GM10248 (cell line): ENCODE data around the gene WEE2.
A peak's percentile ranks its signal among the peaks of the same experiment; 100 is the strongest.
"Not testable (repeated sequence)": the region's sequence is repeated elsewhere in the genome, so short reads cannot be mapped to it uniquely, and the experiment has no call there.

Experiments
- CTCF ChIA-PET: fragments of 300-600 bp; sonication (Branson Sonifier 250); formaldehyde crosslinking; extraction: SDS; loops from one replicate; lab custom pipeline; 2021; ENCODE audit warnings: antibody characterized with exemption; lab: Yijun Ruan, JAX
- POLR2A ChIA-PET: fragments of 350-650 bp; sonication (Branson Sonifier 250); formaldehyde crosslinking; extraction: SDS; loops from one replicate; lab custom pipeline; 2020; ENCODE audit warnings: antibody characterized with exemption; lab: Yijun Ruan, JAX
- DNase-seq: peaks from one replicate; pipeline ENCODE4 v3.0.0; 2012; ENCODE audit errors: extremely low spot score
- TF ChIP-seq, protein P1 (sequence below): IDR thresholded peaks from 2 replicates; pipeline ENCODE4 v1.5.1; 2012; ENCODE audit warnings: mild to moderate bottlenecking, low read depth; ENCODE audit errors: extremely low read depth, missing control alignments, control extremely low read depth

The WEE2 gene

DNA sequence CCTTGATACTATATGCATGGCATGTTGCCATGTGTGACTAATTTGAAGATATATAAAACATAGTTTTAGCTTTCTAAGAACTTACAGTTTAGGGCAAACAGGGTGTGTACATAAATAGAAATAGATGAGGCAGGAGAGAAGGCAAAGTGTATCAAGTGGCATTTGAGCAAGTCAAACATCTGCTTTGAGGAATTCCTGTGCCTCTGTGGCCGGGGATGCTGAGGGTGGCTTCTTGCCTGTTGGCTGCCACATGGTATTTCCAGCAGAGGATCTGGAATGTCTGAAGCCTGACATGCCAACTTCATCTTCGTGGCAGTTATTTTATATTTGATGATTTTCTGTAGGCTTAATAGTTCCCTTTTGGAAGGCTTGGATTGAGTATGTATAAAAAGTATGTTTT lies 36.0 kb downstream of the WEE2 start:
- TF ChIP-seq, protein P1, sequence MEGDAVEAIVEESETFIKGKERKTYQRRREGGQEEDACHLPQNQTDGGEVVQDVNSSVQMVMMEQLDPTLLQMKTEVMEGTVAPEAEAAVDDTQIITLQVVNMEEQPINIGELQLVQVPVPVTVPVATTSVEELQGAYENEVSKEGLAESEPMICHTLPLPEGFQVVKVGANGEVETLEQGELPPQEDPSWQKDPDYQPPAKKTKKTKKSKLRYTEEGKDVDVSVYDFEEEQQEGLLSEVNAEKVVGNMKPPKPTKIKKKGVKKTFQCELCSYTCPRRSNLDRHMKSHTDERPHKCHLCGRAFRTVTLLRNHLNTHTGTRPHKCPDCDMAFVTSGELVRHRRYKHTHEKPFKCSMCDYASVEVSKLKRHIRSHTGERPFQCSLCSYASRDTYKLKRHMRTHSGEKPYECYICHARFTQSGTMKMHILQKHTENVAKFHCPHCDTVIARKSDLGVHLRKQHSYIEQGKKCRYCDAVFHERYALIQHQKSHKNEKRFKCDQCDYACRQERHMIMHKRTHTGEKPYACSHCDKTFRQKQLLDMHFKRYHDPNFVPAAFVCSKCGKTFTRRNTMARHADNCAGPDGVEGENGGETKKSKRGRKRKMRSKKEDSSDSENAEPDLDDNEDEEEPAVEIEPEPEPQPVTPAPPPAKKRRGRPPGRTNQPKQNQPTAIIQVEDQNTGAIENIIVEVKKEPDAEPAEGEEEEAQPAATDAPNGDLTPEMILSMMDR = no peak
- CTCF ChIA-PET = interaction anchor here (1.3 to 1.4 kb wide), 2 partner anchors 16 to 90 kb away, joined by 3 read pairs; no protein-coding TSS in a partner anchor

DNA sequence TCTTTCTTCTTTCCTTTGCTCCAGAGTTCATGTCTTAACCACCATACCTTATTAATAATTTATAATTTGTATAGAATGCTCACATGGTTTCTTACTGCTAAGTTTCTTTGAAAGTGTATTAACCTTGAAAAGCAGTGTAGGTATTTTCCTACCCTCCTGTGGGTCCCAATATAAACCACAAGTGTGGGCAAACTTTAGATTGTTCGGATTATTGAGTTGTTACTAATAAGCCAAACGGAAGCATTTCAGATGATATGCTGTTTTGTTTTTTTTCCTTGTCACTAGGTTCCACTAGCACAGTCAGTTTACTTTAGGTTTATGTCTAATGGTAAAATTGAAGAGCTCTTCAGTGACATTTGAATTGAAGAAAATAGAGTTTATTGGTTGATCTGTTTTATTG lies 40.2 kb downstream of the WEE2 start:
- POLR2A ChIA-PET = no interaction called here
- TF ChIP-seq, protein P1 = no peak
- CTCF ChIA-PET = no interaction called here
- DNase-seq = no peak

More for the DNA sequence above, 36.0 kb downstream of the WEE2 start:
- POLR2A ChIA-PET = no interaction called here
- DNase-seq = no peak

DNA sequence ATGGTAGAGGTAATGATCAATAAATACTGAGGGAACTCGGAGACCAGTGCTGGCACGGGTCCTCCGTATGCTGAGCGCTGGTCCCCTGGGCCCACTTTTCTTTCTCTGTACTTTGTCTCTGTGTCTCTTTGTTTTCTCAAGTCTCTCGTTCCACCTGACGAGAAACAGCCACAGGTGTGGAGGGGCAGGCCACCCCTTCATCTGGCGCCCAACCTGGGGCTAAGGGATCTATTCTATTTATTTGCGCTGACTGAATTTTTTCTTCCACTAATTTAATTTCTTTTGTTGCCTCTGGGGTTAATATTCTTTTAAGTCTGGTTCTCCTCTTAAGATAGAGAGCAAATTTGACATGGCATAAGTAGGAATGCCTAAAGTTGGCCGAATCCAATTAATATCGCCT lies 43.8 kb downstream of the WEE2 start:
- POLR2A ChIA-PET, DNase-seq, CTCF ChIA-PET: not testable (repeated sequence)

DNA sequence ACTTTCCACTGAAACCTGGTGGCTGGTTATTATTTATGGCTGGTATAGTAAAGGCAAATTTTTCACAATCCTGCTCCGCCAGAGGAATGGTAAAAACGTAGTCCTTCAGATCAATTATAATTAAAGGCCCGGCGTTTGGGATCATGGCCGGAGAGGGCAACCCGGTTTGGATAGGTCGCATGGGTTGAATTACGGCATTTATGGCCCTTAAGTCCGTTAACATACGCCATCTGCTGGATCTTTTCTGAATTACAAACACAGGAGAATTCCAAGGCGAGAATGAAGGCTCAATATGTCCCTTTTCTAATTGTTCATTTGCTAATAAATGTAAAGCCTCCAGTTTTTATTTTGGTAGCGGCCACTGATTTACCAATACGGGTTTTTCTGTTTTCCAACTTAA lies 44.5 kb downstream of the WEE2 start:
- ChIA-PET CTCF (no interaction called here), POLR2A (no interaction called here)
- DNase-seq = no peak
- TF ChIP-seq, protein P1 = no peak

DNA sequence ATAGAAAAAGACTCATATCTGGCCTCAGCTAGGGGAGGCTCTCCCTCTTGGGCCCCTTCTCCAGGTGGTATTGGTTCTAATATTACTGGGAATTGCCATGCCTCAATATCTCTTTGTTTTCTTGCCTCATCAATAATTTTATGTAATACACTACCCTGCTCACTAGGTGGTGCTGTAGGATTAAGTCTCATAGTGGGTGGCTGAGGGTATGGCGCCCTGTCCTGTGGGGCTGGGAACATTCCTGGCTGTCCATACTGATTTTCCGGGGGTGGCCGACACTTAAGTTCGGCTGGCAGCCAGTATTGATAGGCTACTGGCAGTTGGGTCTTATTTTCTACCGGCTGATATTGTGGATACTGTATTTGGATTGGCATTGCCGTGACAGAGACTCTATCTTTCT lies 46.8 kb downstream of the WEE2 start:
- POLR2A ChIA-PET = no interaction called here
- no peak for DNase-seq
- CTCF ChIA-PET = interaction anchor here (1.0 to 1.5 kb wide), 2 partner anchors 17 to 31 kb away, joined by 4 to 7 read pairs; partner anchors contain the start of gene SSBP1

DNA sequence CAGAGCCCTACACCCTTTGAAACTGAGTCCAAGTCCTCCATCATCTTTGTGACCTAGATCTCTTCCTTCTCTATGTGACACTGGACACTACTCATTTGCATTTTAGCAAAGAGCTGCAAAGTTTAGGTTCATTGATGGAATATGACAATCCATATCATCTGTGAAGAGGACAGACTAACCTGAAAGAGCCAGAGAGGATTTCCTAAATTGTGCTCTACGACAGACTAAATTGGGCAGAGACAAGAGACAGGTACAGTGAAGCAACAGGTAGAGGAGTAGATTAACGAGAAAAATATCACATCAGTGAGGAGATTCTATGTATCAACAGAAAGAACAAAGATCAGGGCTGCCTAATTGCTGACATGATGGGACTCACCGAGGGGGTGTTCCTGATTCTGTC lies 55.6 kb downstream of the WEE2 start, which contains the start of gene TAS2R3:
Gene TAS2R3, plus strand, starts transcription at position 301 of the 400 bp plus-strand sequence. Its CDS starts 62 bp downstream, at position 363.
- DNase-seq = no peak
- TF ChIP-seq, protein P1 = no peak
- ChIA-PET CTCF (interaction anchor here (1.3 kb wide), 1 partner anchor 22 kb away, joined by 4 read pairs; no protein-coding TSS in a partner anchor), POLR2A (no interaction called here)

More for the DNA sequence above, 46.8 kb downstream of the WEE2 start:
- TF ChIP-seq, protein P1 = peak; percentile 35

DNA sequence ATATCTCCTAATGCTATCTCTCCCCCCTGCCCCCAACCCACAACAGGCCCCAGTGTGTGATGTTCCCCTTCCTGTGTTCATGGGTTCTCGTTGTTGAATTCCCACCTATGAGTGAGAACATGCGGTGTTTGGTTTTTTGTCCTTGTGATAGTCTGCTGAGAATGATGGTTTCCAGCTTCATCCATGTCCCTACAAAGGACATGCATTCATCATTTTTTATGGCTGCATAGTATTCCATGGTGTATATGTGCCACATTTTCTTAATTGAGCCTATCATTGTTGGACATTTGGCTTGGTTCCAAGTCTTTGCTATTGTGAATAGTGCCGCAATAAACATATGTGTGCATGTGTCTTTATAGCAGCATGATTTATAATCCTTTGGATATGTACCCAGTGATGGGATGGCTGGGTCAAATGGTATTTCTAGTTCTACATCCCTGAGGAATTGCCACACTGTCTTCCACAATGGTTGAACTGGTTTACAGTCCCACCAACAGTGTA lies 62.0 kb downstream of the WEE2 start:
- CTCF ChIA-PET = interaction anchor here (1.3 kb wide), 1 partner anchor 14 kb away, joined by 4 read pairs; no protein-coding TSS in a partner anchor
- POLR2A ChIA-PET, DNase-seq: not testable (repeated sequence)
